Thyroid gland (tissue), 4 donors: ENCODE data around the gene BAD.
A peak's percentile ranks its signal among the peaks of the same experiment; 100 is the strongest.

Experiments used
- CTCF ChIP-seq, 6 experiments: fragments of 200-600 bp in 3 of 6; fragments of 450-650 bp in 3 of 6; sonication (generic) in 3 of 6; IDR thresholded peaks; one replicate each; pipeline ENCODE4 v1.5.1; 2016 to 2019; ENCODE audit warnings: antibody characterized with exemption in 6 of 6, mild to moderate bottlenecking in 2 of 6, inconsistent platforms in 1 of 6, moderate library complexity in 1 of 6
- POLR2A ChIP-seq, 2 donors: fragments of 450-650 bp; IDR thresholded peaks; one replicate each; pipeline ENCODE4 v1.6.1; 2017; ENCODE audit warnings: antibody characterized with exemption in 2 of 2, mild to moderate bottlenecking in 2 of 2, moderate library complexity in 1 of 2

GRCh38 chr11:64331569-64332371 lies 47.3 kb upstream of the BAD start:
- peak; percentile 15 to 80 (median 60) for TF ChIP-seq CTCF (IDR thresholded peaks at IDR 0.05)
- no peak for TF ChIP-seq POLR2A (IDR thresholded peaks at IDR 0.05)
